HFFc6 (cell line): ENCODE data around the gene SAMD10. TPM values are rescaled to one million over a fixed set of nuclear protein-coding genes. Genes with fewer than 3 reads are reported as not detected.
"Not testable (repeated sequence)": the region's sequence is repeated elsewhere in the genome, so short reads cannot be mapped to it uniquely, and the experiment has no call there.

Experiments used
- DNase-seq: peaks from one replicate; pipeline ENCODE4 v3.0.0-alpha.2; 2018
- H3K27ac Mint-ChIP-seq: 2 replicates; pipeline ENCODE4 v1.8.0; 2020; ENCODE audit warnings: mild to moderate bottlenecking, mixed read lengths
- H3K27me3 Mint-ChIP-seq: 2 replicates; pipeline ENCODE4 v1.8.0; 2021; ENCODE audit warnings: mild to moderate bottlenecking, moderate library complexity, mixed read lengths; ENCODE audit not compliant: insufficient read depth
- H3K36me3 Mint-ChIP-seq: 2 replicates; pipeline ENCODE4 v1.8.0; 2021; ENCODE audit warnings: low read depth, mixed read lengths
- H3K4me1 Mint-ChIP-seq: 2 replicates; pipeline ENCODE4 v1.8.0; 2020; ENCODE audit warnings: low read depth, mixed read lengths
- H3K4me3 Mint-ChIP-seq: 2 replicates; pipeline ENCODE4 v1.8.0; 2020; ENCODE audit warnings: mild to moderate bottlenecking, moderate library complexity, mixed read lengths
- H3K9me3 Mint-ChIP-seq: 2 replicates; pipeline ENCODE4 v1.8.0; 2020; ENCODE audit warnings: mild to moderate bottlenecking, mixed read lengths
- CTCF ChIP-seq: fragments of 200-600 bp; sonication (generic); IDR thresholded peaks from 2 replicates; pipeline ENCODE4 v1.5.0; 2021; ENCODE audit warnings: antibody characterized with exemption, mild to moderate bottlenecking
- total RNA-seq, 6 experiments: library from RNA; stranded (reverse); fragmentation: NEBNext Ultra II Directional; extraction: Animal tissue kit (Norgen Biotek cat#: 25700); gene quantifications; 2 replicates in 1 of 6; 3 replicates in 5 of 6; pipeline ENCODE4 v1.2.3, GENCODE V29; 2021

SAMD10 gene
- total RNA-seq, 6 experiments from 2014 or later: 1.3 to 3.0 (median 2.1) TPM

- H3K4me3 Mint-ChIP-seq: no peak overlapping the region
- H3K9me3 Mint-ChIP-seq: no peaks in the 10 kb centered on the region
- H3K27ac Mint-ChIP-seq: no peak overlapping the region
- no peak for DNase-seq
- H3K36me3 Mint-ChIP-seq: no peaks in the 10 kb centered on the region
- H3K4me1 Mint-ChIP-seq: no peaks in the 10 kb centered on the region
- no peak for TF ChIP-seq CTCF
- peaks cover 2% of the 10 kb centered on the region; the same call in 1 of the 2 replicates for H3K27me3 Mint-ChIP-seq
Observed at GRCh38 chr20:63962426-63963347, 16.8 kb downstream of the SAMD10 start.

- no peak for DNase-seq
- H3K27me3 Mint-ChIP-seq: peaks cover 2% of the 10 kb centered on the region; the same call in 1 of the 2 replicates
- H3K4me3 Mint-ChIP-seq: no peak overlapping the region
- H3K27ac Mint-ChIP-seq: no peak overlapping the region
- no peaks in the 10 kb centered on the region for H3K36me3 Mint-ChIP-seq
- no peak for TF ChIP-seq CTCF
- peaks cover 6% of the 10 kb centered on the region for H3K4me1 Mint-ChIP-seq
- no peaks in the 10 kb centered on the region for H3K9me3 Mint-ChIP-seq
Observed at GRCh38 chr20:63961664-63962425, 17.6 kb downstream of the SAMD10 start.

- not testable (repeated sequence) for H3K36me3 Mint-ChIP-seq, H3K27me3 Mint-ChIP-seq, H3K4me3 Mint-ChIP-seq, H3K27ac Mint-ChIP-seq, H3K9me3 Mint-ChIP-seq, DNase-seq, H3K4me1 Mint-ChIP-seq
Observed at GRCh38 chr20:63960654-63961621, 18.5 kb downstream of the SAMD10 start.

- no peaks in the 10 kb centered on the region for H3K9me3 Mint-ChIP-seq
- no peak overlapping the region for H3K27ac Mint-ChIP-seq
- H3K36me3 Mint-ChIP-seq: no peaks in the 10 kb centered on the region
- H3K27me3 Mint-ChIP-seq: peaks cover 3% of the 10 kb centered on the region; the same call in 1 of the 2 replicates
- peaks cover 9% of the 10 kb centered on the region for H3K4me1 Mint-ChIP-seq
- no peak for TF ChIP-seq CTCF
- no peak overlapping the region for H3K4me3 Mint-ChIP-seq
- DNase-seq: no peak
Observed at GRCh38 chr20:63959699-63960075, 19.8 kb downstream of the SAMD10 start.

- Mint-ChIP-seq H3K36me3 (peaks cover 4% of the 10 kb centered on the region; the same call in 1 of the 2 replicates), H3K4me1 (peaks cover 14% of the 10 kb centered on the region), H3K27me3 (peaks cover 5% of the 10 kb centered on the region), H3K4me3 (no peak overlapping the region), H3K9me3 (no peaks in the 10 kb centered on the region), H3K27ac (no peak overlapping the region)
- no peak for DNase-seq
- no peak for TF ChIP-seq CTCF
Observed at GRCh38 chr20:63958964-63959698, 20.3 kb downstream of the SAMD10 start.
